GM18520 (cell line): ENCODE measurements around the gene SLC4A3.

Source experiments
- ATAC-seq: cut with Tn5 transposase; IDR thresholded peaks from one replicate; pipeline ENCODE4 v1.9.1; 2021; ENCODE audit not compliant: unreplicated experiment

The SLC4A3 gene

GRCh38 chr2:219631406-219631891 is 4.0 kb downstream of the SLC4A3 start:
- no peak for ATAC-seq

- no peak for ATAC-seq
These were observed 4.7 kb downstream of the SLC4A3 start for GRCh38 chr2:219631904-219632759.

GRCh38 chr2:219632760-219633105 is 5.3 kb downstream of the SLC4A3 start:
- no peak for ATAC-seq

- ATAC-seq, result no peak
These were observed 6.0 kb downstream of the SLC4A3 start for GRCh38 chr2:219633276-219634065.

GRCh38 chr2:219634171-219634940 is 6.9 kb downstream of the SLC4A3 start:
- no peak for ATAC-seq

- ATAC-seq, result no peak
These were observed 7.7 kb downstream of the SLC4A3 start for GRCh38 chr2:219634951-219635751.

GRCh38 chr2:219636144-219636915 is 8.9 kb downstream of the SLC4A3 start:
- ATAC-seq, result no peak

- no peak for ATAC-seq
These were observed 9.8 kb downstream of the SLC4A3 start for GRCh38 chr2:219636941-219637841.

- no peak for ATAC-seq
These were observed 10.4 kb downstream of the SLC4A3 start for GRCh38 chr2:219637842-219638185.

GRCh38 chr2:219638217-219638947 is 11.0 kb downstream of the SLC4A3 start:
- no peak for ATAC-seq

GRCh38 chr2:219638948-219639755 is 11.7 kb downstream of the SLC4A3 start:
- no peak for ATAC-seq

GRCh38 chr2:219641390-219642068 is 14.1 kb downstream of the SLC4A3 start:
- ATAC-seq, result no peak

- ATAC-seq, result no peak
These were observed 14.6 kb downstream of the SLC4A3 start for GRCh38 chr2:219642069-219642454.

- peak; percentile 99 for ATAC-seq
These were observed 15.1 kb downstream of the SLC4A3 start for GRCh38 chr2:219642465-219643083.

GRCh38 chr2:219643084-219643473 is 15.6 kb downstream of the SLC4A3 start:
- no peak for ATAC-seq

GRCh38 chr2:219643788-219644398 is 16.5 kb downstream of the SLC4A3 start:
- ATAC-seq, result no peak
